ENCODE measurements around the gene GFRAL. TPM values are rescaled to one million over a fixed set of nuclear protein-coding genes. Genes with fewer than 3 reads are reported as not detected.

The GFRAL gene
- total RNA-seq, 1 donor from 2014 or later: not detected

DNA sequence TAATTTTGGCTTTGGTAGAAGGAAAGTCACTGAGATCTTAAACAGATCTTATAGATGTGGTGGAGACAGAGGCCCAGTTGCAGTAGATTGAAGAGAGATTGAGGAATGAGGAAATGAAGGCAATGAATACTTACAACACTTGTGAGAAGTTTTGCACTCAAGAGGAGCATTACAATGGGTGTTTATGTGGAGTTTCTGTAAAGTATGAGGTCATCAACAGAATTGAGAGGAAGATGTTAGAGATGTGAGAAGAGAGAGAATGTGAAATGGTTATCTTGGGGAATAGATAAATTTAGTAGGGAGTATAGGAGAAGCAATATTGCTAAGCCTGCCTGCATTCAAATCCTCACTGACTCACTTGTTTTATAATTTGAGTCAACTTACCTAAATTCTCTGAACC is 83.4 kb downstream of the GFRAL start:
- peaks cover 9% of the 10 kb centered on the region for H3K27me3 Mint-ChIP-seq (ENCODE audit: low read depth)
- H3K36me3 Mint-ChIP-seq (ENCODE audit: low read depth): no peaks in the 10 kb centered on the region
- no peak overlapping the region for H3K27ac Mint-ChIP-seq (ENCODE audit: unreplicated experiment)
- no peak for DNase-seq (ENCODE audit: low spot score)
- no peak overlapping the region for H3K4me3 Mint-ChIP-seq (ENCODE audit: unreplicated experiment)
- H3K4me1 Mint-ChIP-seq (ENCODE audit: low read depth): no peaks in the 10 kb centered on the region
- no peak for TF ChIP-seq CTCF (IDR thresholded peaks at IDR 0.05)
- peaks cover 3% of the 10 kb centered on the region for H3K9me3 Mint-ChIP-seq (ENCODE audit: low read depth)

GRCh38 chr6:55423933-55424332 is 96.7 kb downstream of the GFRAL start:
- Mint-ChIP-seq H3K9me3 (ENCODE audit: low read depth) (no peaks in the 10 kb centered on the region), H3K27me3 (ENCODE audit: low read depth) (peaks cover 7% of the 10 kb centered on the region), H3K4me3 (ENCODE audit: unreplicated experiment) (no peak overlapping the region), H3K27ac (ENCODE audit: unreplicated experiment) (no peak overlapping the region), H3K4me1 (ENCODE audit: low read depth) (no peaks in the 10 kb centered on the region), H3K36me3 (ENCODE audit: low read depth) (no peaks in the 10 kb centered on the region)
- no peak for DNase-seq (ENCODE audit: low spot score)
- no peak for TF ChIP-seq CTCF (IDR thresholded peaks at IDR 0.05)

- no peak for DNase-seq (ENCODE audit: low spot score)
- H3K27me3 Mint-ChIP-seq (ENCODE audit: low read depth): peaks cover 4% of the 10 kb centered on the region
- H3K36me3 Mint-ChIP-seq (ENCODE audit: low read depth): no peaks in the 10 kb centered on the region
- peaks cover 3% of the 10 kb centered on the region for H3K4me1 Mint-ChIP-seq (ENCODE audit: low read depth)
- H3K27ac Mint-ChIP-seq (ENCODE audit: unreplicated experiment): no peak overlapping the region
- H3K9me3 Mint-ChIP-seq (ENCODE audit: low read depth): no peaks in the 10 kb centered on the region
- no peak overlapping the region for H3K4me3 Mint-ChIP-seq (ENCODE audit: unreplicated experiment)
- no peak for TF ChIP-seq CTCF (IDR thresholded peaks at IDR 0.05)
Observed at GRCh38 chr6:55433446-55434130, 106.3 kb downstream of the GFRAL start.

- TF ChIP-seq CTCF (IDR thresholded peaks at IDR 0.05): no peak
- DNase-seq (ENCODE audit: low spot score): no peak
- peaks cover 19% of the 10 kb centered on the region for H3K27me3 Mint-ChIP-seq (ENCODE audit: low read depth)
- no peak overlapping the region for H3K27ac Mint-ChIP-seq (ENCODE audit: unreplicated experiment)
- H3K9me3 Mint-ChIP-seq (ENCODE audit: low read depth): no peaks in the 10 kb centered on the region
- H3K36me3 Mint-ChIP-seq (ENCODE audit: low read depth): no peaks in the 10 kb centered on the region
- no peak overlapping the region for H3K4me3 Mint-ChIP-seq (ENCODE audit: unreplicated experiment)
- peaks cover 3% of the 10 kb centered on the region for H3K4me1 Mint-ChIP-seq (ENCODE audit: low read depth)
Observed at GRCh38 chr6:55437141-55437540, 109.9 kb downstream of the GFRAL start.

- H3K36me3 Mint-ChIP-seq (ENCODE audit: low read depth): no peaks in the 10 kb centered on the region
- H3K4me1 Mint-ChIP-seq (ENCODE audit: low read depth): peaks cover 3% of the 10 kb centered on the region
- H3K27ac Mint-ChIP-seq (ENCODE audit: unreplicated experiment): no peak overlapping the region
- no peak for DNase-seq (ENCODE audit: low spot score)
- H3K9me3 Mint-ChIP-seq (ENCODE audit: low read depth): no peaks in the 10 kb centered on the region
- no peak overlapping the region for H3K4me3 Mint-ChIP-seq (ENCODE audit: unreplicated experiment)
- peaks cover 19% of the 10 kb centered on the region for H3K27me3 Mint-ChIP-seq (ENCODE audit: low read depth)
- TF ChIP-seq CTCF (IDR thresholded peaks at IDR 0.05): no peak
Observed at GRCh38 chr6:55438203-55438602, 110.9 kb downstream of the GFRAL start.

Measured in chondrocyte (in vitro differentiated cells).